ENCODE measurements around the gene TMIGD1. TPM values are rescaled to one million over a fixed set of nuclear protein-coding genes. Genes with fewer than 3 reads are reported as not detected.

TMIGD1 gene
- total and polyA plus RNA-seq, 10 of the 15 experiments (the other 5 are each of a cell fraction or from before 2014, with no cell fraction given) = not detected

GRCh38 chr17:30291543-30292285 is 42.1 kb downstream of the TMIGD1 start, which contains the start of gene BLMH (continued):
- TF ChIP-seq ZNF687 (IDR thresholded peaks at IDR 0.05) (peak; percentile 74), EGR1 (IDR thresholded peaks at IDR 0.05; ENCODE audit: borderline replicate concordance in 1 of 2, low read depth in 2 of 2, low read length in 2 of 2) (peak in 1 of 2 experiments; percentile 95; a peak in 2 of 3 replicates), BACH1 (IDR thresholded peaks at IDR 0.05; ENCODE audit: borderline replicate concordance) (peak; percentile 98), GATAD2B (conservative IDR thresholded peaks at IDR 0.05; ENCODE audit: low read depth) (peak; percentile 82), CBX3 (IDR thresholded peaks at IDR 0.05; ENCODE audit: borderline replicate concordance, low read depth) (no peak), NKRF (conservative IDR thresholded peaks at IDR 0.05) (peak; percentile 56; the same call in 1 of the 2 replicates), ZNF217 (IDR thresholded peaks at IDR 0.05) (peak; percentile 80), BCLAF1 (IDR thresholded peaks at IDR 0.05) (0 out of 2 replicates have a peak, but pooled peaks have one; percentile 45), E2F8 (IDR thresholded peaks at IDR 0.05; ENCODE audit: low read depth, partially characterized antibody) (no peak), HCFC1 (IDR thresholded peaks at IDR 0.05; ENCODE audit: low read length) (peak; percentile 30; the same call in 1 of the 2 replicates), PAX5 (IDR thresholded peaks at IDR 0.05; ENCODE audit: borderline replicate concordance, low read depth, low read length) (no peak; the same call in 1 of the 2 replicates), WRNIP1 (IDR thresholded peaks at IDR 0.05; ENCODE audit: borderline replicate concordance, low read depth, low read length) (no peak), MYB (IDR thresholded peaks at IDR 0.05; ENCODE audit: borderline replicate concordance, low read depth, low read length) (no peak)

Measured in GM12878 (cell line).